Neural cell (in vitro differentiated cells): ENCODE results near the gene MTREX. TPM values are rescaled to one million over a fixed set of nuclear protein-coding genes. Genes with fewer than 3 reads are reported as not detected.
A peak's percentile ranks its signal among the peaks of the same experiment; 100 is the strongest.

Source experiments
- H2AFZ ChIP-seq: fragments of 200-600, 300-800 bp; sonication (generic), shearing (Covaris generic); 2 replicates; pipeline ENCODE4 v1.6.0; 2014; ENCODE audit warnings: low read depth, mild to moderate bottlenecking, antibody characterized with exemption, low read length, moderate library complexity
- H3F3A ChIP-seq: fragments of 200-600 bp; shearing (Covaris generic); 2 replicates; pipeline ENCODE4 v1.6.1; 2016; ENCODE audit warnings: mild to moderate bottlenecking, moderate library complexity, mixed read lengths, antibody characterized with exemption, low read length; ENCODE audit not compliant: insufficient read depth, poor library complexity, severe bottlenecking
- H3K27ac ChIP-seq: fragments of 200-600, 300-800 bp; sonication (generic), shearing (Covaris generic); 2 replicates; pipeline ENCODE4 v1.5.1; 2014; ENCODE audit warnings: mild to moderate bottlenecking, low read length, moderate library complexity
- H3K27me3 ChIP-seq: fragments of 300-800, 200-600 bp; sonication (generic), shearing (Covaris generic); 2 replicates; pipeline ENCODE4 v1.6.0; 2014; ENCODE audit warnings: mild to moderate bottlenecking, low read depth, low read length, moderate library complexity; ENCODE audit not compliant: insufficient read depth
- H3K36me3 ChIP-seq: fragments of 300-800, 200-600 bp; sonication (generic), shearing (Covaris generic); 2 replicates; pipeline ENCODE4 v1.5.1; 2014; ENCODE audit warnings: mild to moderate bottlenecking, antibody characterized with exemption, low read length, moderate library complexity; ENCODE audit not compliant: insufficient read depth
- H3K4me2 ChIP-seq: fragments of 300-800, 200-600 bp; sonication (generic), shearing (Covaris generic); 2 replicates; pipeline ENCODE4 v1.6.0; 2014; ENCODE audit warnings: mild to moderate bottlenecking, low read length
- H3K4me3 ChIP-seq: fragments of 300-800, 200-600 bp; sonication (generic), shearing (Covaris generic); 2 replicates; pipeline ENCODE4 v1.5.1; 2014; ENCODE audit warnings: mild to moderate bottlenecking, low read length, moderate library complexity
- H3K79me2 ChIP-seq: fragments of 200-600 bp; shearing (Covaris generic); replicated peaks from 2 replicates; pipeline ENCODE4 v1.6.0; 2014; ENCODE audit warnings: mild to moderate bottlenecking, low read length, moderate library complexity; ENCODE audit not compliant: insufficient read depth
- H3K9ac ChIP-seq: fragments of 300-800, 200-600 bp; sonication (generic), shearing (Covaris generic); 2 replicates; pipeline ENCODE4 v1.6.1; 2016; ENCODE audit warnings: mild to moderate bottlenecking, low read length, mixed read lengths
- H3K9me2 ChIP-seq: fragments of 200-600 bp; shearing (Covaris generic); 2 replicates; pipeline ENCODE4 v1.6.1; 2016; ENCODE audit warnings: mild to moderate bottlenecking, low read length, mixed read lengths; ENCODE audit not compliant: insufficient read depth
- H3K9me3 ChIP-seq: fragments of 200-600, 300-800 bp; sonication (generic), shearing (Covaris generic); 2 replicates; pipeline ENCODE4 v1.6.1; 2016; ENCODE audit warnings: mild to moderate bottlenecking, mixed run types, low read length, moderate library complexity, mixed read lengths
- H4K20me1 ChIP-seq: fragments of 200-600 bp; shearing (Covaris generic); 2 replicates; pipeline ENCODE4 v1.6.1; 2016; ENCODE audit warnings: mild to moderate bottlenecking, mixed run types; ENCODE audit not compliant: insufficient read depth
- MXI1 ChIP-seq: fragments of 450-650 bp; conservative IDR thresholded peaks from 2 replicates; pipeline ENCODE4 v1.6.1; 2014; ENCODE audit warnings: antibody characterized with exemption, mild to moderate bottlenecking; ENCODE audit not compliant: poor library complexity, severe bottlenecking
- RAD21 ChIP-seq: fragments of 450-650 bp; conservative IDR thresholded peaks from 2 replicates; pipeline ENCODE4 v1.6.1; 2014; ENCODE audit warnings: antibody characterized with exemption, mild to moderate bottlenecking, moderate library complexity
- TAF1 ChIP-seq: IDR thresholded peaks from 2 replicates; pipeline ENCODE4 v1.6.1; 2012; ENCODE audit warnings: low read depth
- polyA plus RNA-seq: library from polyadenylated mRNA; depleted of rRNA; stranded (reverse); fragments of >200 nt; gene quantifications from 2 replicates; pipeline ENCODE4 v1.2.3, GENCODE V29; 2014
- TF ChIP-seq, protein P1 (sequence below): fragments of 450-650 bp; IDR thresholded peaks from 2 replicates; pipeline ENCODE4 v1.5.1; 2014; ENCODE audit warnings: antibody characterized with exemption, mild to moderate bottlenecking, moderate library complexity; ENCODE audit not compliant: poor library complexity, severe bottlenecking

The MTREX gene
- polyA plus RNA-seq, 1 donor from 2014 or later: 77.6 TPM

DNA sequence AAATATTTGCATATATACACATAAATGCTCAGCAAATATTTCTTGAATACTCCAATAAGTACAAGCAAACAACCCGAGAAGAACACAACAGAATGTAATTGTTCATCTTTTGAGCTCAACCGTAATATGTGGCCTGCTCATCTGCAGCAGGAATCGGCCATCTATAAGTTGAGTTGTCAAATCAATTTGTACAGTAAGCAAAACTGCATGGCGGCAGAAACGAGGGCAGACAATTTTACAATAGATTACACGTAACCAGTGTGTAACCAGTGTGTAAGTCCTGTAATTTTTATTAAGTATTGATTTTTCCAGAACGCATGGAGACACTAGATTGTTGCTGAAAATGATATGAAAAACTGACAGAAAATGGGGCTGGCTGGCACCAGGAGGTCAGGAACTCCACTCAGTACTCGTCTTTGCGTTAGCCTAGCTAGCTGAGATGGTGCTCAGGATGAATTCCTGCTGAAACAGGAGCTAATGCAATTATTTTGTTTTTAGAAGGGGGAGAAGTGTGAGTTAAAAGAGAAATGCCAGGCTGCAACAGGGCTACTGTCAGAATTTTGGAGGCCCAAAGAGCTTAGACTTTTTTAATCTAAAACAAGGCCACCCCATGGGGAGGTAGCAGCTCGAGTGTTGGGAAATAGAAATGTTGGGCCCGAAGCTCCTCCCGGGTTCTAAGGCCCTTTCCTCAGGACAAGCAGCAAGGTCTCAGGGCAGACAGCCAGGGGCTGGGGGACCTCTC is 977 bp upstream of the MTREX start:
- Histone ChIP-seq H3K9me2 (no peaks in the 10 kb centered on the region), H3K4me3 (peak overlapping the region; percentile 89), H3K79me2 (peaks cover 86% of the 10 kb centered on the region), H3K4me2 (peak overlapping the region; percentile 95), H3K9me3 (no peaks in the 10 kb centered on the region), H3F3A (no peaks in the 10 kb centered on the region), H3K27ac (peak overlapping the region; percentile 94), H3K36me3 (no peaks in the 10 kb centered on the region), H3K27me3 (no peaks in the 10 kb centered on the region), H4K20me1 (no peaks in the 10 kb centered on the region), H3K9ac (peak overlapping the region; percentile 91), H2AFZ (peak overlapping the region; percentile 83)
- no peak for TF ChIP-seq TAF1

GRCh38 chr5:55308254-55308836 is 556 bp downstream of the MTREX start:
- Histone ChIP-seq H3K4me3 (peak overlapping the region; percentile 89), H3K9me2 (no peaks in the 10 kb centered on the region), H3K4me2 (peak overlapping the region; percentile 94), H4K20me1 (no peaks in the 10 kb centered on the region), H3F3A (no peaks in the 10 kb centered on the region), H3K36me3 (no peaks in the 10 kb centered on the region), H3K9ac (peak overlapping the region; percentile 91), H3K27me3 (no peaks in the 10 kb centered on the region), H3K79me2 (peaks cover 89% of the 10 kb centered on the region), H2AFZ (peak overlapping the region; percentile 77), H3K9me3 (no peaks in the 10 kb centered on the region), H3K27ac (peak overlapping the region; percentile 94)
- TF ChIP-seq, protein P1, sequence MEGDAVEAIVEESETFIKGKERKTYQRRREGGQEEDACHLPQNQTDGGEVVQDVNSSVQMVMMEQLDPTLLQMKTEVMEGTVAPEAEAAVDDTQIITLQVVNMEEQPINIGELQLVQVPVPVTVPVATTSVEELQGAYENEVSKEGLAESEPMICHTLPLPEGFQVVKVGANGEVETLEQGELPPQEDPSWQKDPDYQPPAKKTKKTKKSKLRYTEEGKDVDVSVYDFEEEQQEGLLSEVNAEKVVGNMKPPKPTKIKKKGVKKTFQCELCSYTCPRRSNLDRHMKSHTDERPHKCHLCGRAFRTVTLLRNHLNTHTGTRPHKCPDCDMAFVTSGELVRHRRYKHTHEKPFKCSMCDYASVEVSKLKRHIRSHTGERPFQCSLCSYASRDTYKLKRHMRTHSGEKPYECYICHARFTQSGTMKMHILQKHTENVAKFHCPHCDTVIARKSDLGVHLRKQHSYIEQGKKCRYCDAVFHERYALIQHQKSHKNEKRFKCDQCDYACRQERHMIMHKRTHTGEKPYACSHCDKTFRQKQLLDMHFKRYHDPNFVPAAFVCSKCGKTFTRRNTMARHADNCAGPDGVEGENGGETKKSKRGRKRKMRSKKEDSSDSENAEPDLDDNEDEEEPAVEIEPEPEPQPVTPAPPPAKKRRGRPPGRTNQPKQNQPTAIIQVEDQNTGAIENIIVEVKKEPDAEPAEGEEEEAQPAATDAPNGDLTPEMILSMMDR: peak; percentile 61
- TF ChIP-seq MXI1: no peak

GRCh38 chr5:55313870-55314617 is 6.3 kb downstream of the MTREX start:
- H3K4me3 ChIP-seq: no peak overlapping the region
- H3K4me2 ChIP-seq: no peak overlapping the region
- H2AFZ ChIP-seq: no peak overlapping the region
- no peak overlapping the region for H3K27ac ChIP-seq
- H3K27me3 ChIP-seq: no peaks in the 10 kb centered on the region
- H4K20me1 ChIP-seq: no peaks in the 10 kb centered on the region
- peaks cover 76% of the 10 kb centered on the region for H3K79me2 ChIP-seq
- peaks cover 2% of the 10 kb centered on the region for H3F3A ChIP-seq
- H3K9ac ChIP-seq: no peak overlapping the region
- H3K9me3 ChIP-seq: no peaks in the 10 kb centered on the region
- H3K36me3 ChIP-seq: no peaks in the 10 kb centered on the region
- H3K9me2 ChIP-seq: no peaks in the 10 kb centered on the region
- TF ChIP-seq MXI1 (no peak), RAD21 (no peak)
- TF ChIP-seq, protein P1: no peak
